Activated CD4-positive, CD25-positive, alpha-beta regulatory T cell treated with anti-CD3 and anti-CD28 coated beads, Interleukin-2, amount 50 U/mL, for 16 hours (primary cell): ENCODE data around the gene FDPS.
A peak's percentile ranks its signal among the peaks of the same experiment; 100 is the strongest.
"Not testable (repeated sequence)": the region's sequence is repeated elsewhere in the genome, so short reads cannot be mapped to it uniquely, and the experiment has no call there.

Source experiments
- DNase-seq: peaks from one replicate; pipeline ENCODE4 v3.0.0-alpha.2; 2020; ENCODE audit warnings: low read depth, low spot score

FDPS gene

DNA sequence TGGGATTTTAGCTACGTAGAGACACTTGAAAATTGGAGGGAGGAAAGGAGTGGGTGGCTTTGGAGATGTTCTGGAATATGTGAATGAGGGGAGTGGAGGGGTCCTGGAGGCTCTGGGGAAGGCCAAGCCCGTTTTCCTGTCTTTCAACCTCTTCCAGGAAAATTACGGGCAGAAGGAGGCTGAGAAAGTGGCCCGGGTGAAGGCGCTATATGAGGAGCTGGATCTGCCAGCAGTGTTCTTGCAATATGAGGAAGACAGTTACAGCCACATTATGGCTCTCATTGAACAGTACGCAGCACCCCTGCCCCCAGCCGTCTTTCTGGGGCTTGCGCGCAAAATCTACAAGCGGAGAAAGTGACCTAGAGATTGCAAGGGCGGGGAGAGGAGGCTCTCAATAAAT lies 11.6 kb downstream of the FDPS start:
- no peak for DNase-seq

GRCh38 chr1:155320661-155321617 lies 12.3 kb downstream of the FDPS start, which contains the start of gene RUSC1:
Gene RUSC1, plus strand, starts transcription at chr1:155320894. Its CDS starts 880 bp downstream, at chr1:155321774.
- peak; percentile 46 for DNase-seq

DNA sequence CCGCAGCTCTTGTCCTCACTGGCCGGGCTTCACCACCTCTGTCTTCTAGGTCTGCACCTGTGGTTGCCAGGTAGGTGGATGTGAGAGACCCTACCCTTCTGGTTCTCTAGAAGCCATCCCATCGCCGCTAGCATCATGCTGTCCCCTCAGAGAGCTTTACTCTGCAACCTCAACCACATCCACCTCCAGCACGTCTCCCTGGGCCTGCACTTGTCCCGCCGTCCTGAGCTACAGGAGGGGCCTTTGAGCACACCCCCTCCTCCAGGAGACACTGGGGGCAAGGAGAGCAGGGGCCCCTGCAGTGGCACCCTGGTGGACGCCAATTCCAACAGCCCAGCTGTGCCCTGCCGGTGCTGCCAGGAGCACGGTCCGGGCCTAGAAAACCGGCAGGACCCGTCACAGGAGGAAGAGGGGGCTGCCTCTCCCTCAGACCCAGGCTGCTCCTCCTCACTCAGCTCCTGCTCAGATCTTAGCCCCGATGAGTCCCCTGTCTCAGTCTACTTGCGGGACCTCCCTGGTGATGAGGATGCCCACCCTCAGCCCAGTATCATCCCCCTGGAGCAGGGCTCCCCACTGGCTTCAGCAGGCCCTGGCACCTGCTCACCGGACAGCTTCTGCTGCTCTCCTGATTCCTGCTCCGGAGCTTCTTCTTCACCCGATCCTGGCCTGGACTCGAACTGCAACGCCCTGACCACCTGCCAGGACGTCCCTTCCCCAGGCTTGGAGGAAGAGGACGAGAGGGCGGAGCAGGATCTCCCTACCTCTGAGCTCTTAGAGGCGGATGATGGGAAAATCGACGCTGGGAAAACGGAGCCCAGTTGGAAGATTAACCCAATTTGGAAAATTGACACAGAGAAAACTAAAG lies 13.2 kb downstream of the FDPS start:
- DNase-seq: no peak

DNA sequence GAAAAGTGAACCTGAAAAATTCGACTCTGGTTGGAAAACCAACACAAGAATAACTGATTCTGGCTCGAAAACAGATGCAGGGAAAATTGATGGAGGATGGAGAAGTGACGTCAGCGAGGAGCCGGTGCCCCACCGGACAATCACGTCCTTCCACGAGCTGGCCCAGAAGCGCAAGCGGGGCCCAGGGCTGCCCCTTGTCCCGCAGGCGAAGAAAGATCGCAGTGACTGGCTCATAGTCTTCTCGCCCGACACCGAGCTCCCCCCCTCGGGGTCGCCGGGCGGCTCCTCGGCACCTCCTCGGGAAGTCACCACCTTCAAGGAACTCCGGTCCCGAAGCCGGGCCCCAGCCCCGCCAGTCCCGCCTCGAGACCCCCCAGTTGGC lies 13.9 kb downstream of the FDPS start:
- DNase-seq: no peak

- DNase-seq: peak; percentile 74
Measured at GRCh38 chr1:155322953-155323728, 14.5 kb downstream of the FDPS start.

- peak; percentile 54 for DNase-seq
Measured at GRCh38 chr1:155323729-155324036, 15.0 kb downstream of the FDPS start.

- peak; percentile 75 for DNase-seq
Measured at GRCh38 chr1:155324037-155324716, 15.5 kb downstream of the FDPS start.

DNA sequence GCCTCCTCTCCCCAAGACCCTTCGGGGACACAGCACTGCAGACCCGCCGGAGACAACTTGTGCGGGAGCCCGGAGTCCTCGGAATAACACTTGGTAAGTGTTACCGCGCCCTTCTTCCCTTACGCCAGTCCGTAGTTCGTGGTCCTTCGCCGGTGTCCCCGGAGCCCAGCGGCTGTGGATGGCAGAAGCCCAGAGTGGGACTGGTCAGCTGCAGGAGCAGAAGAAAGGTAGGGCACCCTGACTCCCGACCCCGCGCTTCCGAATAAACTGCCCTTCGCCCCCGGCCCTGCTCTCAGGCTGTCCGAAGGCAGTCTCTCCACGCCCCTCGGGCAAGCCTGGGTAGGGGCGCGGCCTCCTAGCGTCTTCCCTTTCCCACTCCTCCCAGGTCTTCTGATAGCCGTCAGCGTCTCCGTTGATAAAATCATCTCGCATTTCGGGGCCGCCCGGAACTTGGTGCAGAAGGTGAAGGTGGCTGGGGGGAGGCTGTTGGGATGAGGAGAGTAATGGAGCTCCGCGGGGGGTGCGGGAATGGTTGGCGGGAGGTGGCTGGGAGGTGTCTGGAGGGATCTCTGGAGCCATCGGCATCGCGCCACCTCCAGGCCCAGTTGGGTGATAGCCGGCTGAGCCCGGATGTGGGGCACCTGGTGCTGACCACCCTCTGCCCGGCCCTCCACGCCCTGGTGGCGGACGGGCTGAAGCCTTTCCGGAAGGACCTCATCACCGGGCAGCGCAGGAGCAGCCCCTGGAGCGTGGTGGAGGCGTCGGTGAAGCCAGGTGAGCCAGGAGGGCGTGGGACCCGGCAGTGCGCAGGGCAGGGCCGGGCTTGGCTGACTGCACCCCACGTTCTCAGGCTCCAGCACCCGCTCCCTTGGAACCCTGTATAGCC lies 16.3 kb downstream of the FDPS start:
- no peak for DNase-seq

GRCh38 chr1:155325603-155325893 lies 16.9 kb downstream of the FDPS start:
- DNase-seq: no peak

- no peak for DNase-seq
Measured at GRCh38 chr1:155326020-155326526, 17.4 kb downstream of the FDPS start.

- DNase-seq: no peak
Measured at GRCh38 chr1:155326631-155327037, 18.0 kb downstream of the FDPS start.

DNA sequence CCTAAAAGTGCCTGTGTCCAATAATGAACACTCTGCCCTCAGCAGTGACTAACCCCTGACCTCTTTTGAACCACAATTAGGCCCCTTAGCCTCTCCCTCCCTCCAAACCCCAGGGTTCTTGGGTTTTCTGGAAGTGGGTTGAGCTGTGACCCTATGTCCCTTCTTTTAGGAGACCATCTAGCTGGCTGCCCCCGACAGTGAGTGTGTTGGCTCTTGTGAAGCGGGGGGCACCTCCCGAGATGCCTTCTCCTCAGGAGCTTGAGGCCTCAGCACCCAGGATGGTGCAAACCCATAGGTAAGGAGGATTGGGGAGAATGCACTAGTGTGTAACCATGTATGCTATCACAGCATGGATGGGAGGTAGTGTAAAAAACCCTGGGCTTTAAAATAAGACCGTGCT lies 19.3 kb downstream of the FDPS start:
- no peak for DNase-seq

DNA sequence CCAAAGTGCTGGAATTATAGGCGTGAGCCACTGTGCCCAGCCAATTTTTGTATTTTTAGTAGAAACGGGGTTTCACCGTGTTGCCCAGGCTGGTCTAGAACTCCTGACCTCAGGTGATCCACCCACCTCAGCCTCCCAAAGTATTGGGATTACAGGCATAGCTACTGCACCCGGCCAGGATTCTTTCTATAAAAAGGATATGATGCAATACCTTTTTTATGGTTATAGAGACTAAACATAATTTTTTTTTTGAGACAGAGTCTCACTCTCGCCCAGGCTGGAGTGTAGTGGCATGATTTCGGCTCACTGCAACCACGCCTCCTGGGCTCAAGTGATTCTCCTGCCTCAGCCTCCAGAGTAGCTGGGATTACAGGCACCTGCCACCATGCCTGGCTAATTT lies 20.2 kb downstream of the FDPS start:
- not testable (repeated sequence) for DNase-seq

- no peak for DNase-seq
Measured at GRCh38 chr1:155329980-155330598, 21.4 kb downstream of the FDPS start.

DNA sequence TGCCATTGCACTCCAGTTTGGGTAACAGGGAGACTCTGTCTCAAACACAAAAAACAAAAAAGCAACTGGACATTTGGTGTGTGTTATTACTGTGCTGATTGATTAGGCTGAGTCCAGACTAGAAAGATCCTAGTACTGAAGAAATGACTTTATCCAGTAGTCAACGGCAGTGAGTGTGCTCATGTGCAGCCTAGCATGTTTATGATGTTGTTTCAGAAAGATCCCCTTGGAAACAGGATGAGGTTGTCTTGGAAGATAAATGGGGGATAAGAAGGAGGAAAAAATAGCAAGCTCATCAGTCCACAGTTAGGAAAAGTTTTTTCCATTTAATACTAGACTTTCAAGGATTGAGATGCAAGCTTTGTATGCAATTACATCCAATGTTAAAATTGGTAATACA lies 26.3 kb downstream of the FDPS start:
- no peak for DNase-seq

- DNase-seq: no peak
Measured at GRCh38 chr1:155339515-155340097, 30.9 kb downstream of the FDPS start.

DNA sequence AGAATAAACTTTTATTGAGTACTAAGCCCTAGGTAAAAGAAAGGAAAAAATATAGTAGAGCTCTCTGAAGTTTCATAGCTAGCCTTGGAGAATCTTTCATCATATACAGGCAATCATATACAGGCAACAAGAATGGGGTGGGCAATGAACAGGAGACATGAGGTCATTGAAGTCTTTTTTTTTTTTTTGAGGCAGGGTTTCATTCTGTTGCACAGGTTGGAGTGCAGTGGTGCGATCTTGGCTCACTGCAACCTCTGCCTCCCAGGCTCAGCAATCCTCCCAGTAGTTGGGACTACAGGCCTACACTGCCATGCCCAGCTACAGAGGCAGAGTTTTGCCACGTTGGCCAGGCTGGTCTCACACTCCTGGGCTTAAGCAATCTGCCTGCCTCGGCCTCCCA lies 34.2 kb downstream of the FDPS start:
- no peak for DNase-seq

DNA sequence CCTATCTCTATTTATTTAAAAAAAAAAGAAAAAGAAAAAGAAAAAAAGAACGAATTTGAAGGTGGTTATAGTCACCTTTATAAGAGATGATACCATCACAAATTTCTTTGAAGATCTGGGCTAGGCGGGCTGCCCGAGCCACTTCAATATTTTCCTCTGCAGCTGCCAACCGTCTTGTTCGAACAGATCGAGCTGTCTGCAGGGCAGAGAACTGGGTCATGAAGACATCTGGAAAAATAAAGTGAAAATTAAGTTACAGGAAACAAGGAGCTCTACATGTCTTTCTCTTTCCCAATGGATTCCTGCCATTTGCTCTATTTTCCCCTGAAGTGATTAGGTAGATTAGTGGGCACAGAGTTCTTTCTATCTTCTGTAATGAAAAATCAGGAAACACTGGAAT lies 44.0 kb downstream of the FDPS start:
- no peak for DNase-seq

GRCh38 chr1:155360051-155360450 lies 51.4 kb downstream of the FDPS start:
- DNase-seq: no peak
